ENCODE measurements around the gene FGF18. TPM values are rescaled to one million over a fixed set of nuclear protein-coding genes. Genes with fewer than 3 reads are reported as not detected.

FGF18 gene
- total RNA-seq, 4 donors from 2014 or later, result 0.66 to 0.91 (median 0.86) TPM; not detected in 1

- H3K9me3 ChIP-seq, result no peaks in the 10 kb centered on the region
- DNase-seq (ENCODE audit: extremely low spot score), result no peak
- no peaks in the 10 kb centered on the region for H3K36me3 ChIP-seq
- H3K27me3 ChIP-seq, result no peaks in the 10 kb centered on the region
- TF ChIP-seq POLR2A (IDR thresholded peaks at IDR 0.05; ENCODE audit: low read depth) (no peak), POLR2AphosphoS5 (IDR thresholded peaks at IDR 0.05) (no peak), EP300 (IDR thresholded peaks at IDR 0.05) (no peak), CTCF (IDR thresholded peaks at IDR 0.05) (no peak)
- peaks cover 0 to 31% (median 0%) of the 10 kb centered on the region in 4 donors for H3K4me1 ChIP-seq
- H3K27ac ChIP-seq (replicated peaks in 1 of 4), result no peak overlapping the region
- intact Hi-C loops (cut with DNase I), result no loop called here
- H3K4me3 ChIP-seq, result no peak overlapping the region
- WGBS, result 78% methylated on average over 14 of the region's 14 CpGs
These were observed 17.9 kb downstream of the FGF18 start for GRCh38 chr5:171437286-171437821.

GRCh38 chr5:171438738-171439137, 19.3 kb downstream of the FGF18 start:
- intact Hi-C loops (cut with DNase I), result no loop called here
- Histone ChIP-seq H3K27me3 (no peaks in the 10 kb centered on the region), H3K4me1 (peaks cover 0 to 29% (median 0%) of the 10 kb centered on the region in 4 donors), H3K9me3 (no peaks in the 10 kb centered on the region), H3K4me3 (no peak overlapping the region), H3K36me3 (no peaks in the 10 kb centered on the region), H3K27ac (replicated peaks in 1 of 4) (no peak overlapping the region)
- no peak for DNase-seq (ENCODE audit: extremely low spot score)
- 67% methylated on average over 1 of the region's 4 CpGs for WGBS
- TF ChIP-seq POLR2A (IDR thresholded peaks at IDR 0.05; ENCODE audit: low read depth) (no peak), CTCF (IDR thresholded peaks at IDR 0.05) (no peak), EP300 (IDR thresholded peaks at IDR 0.05) (no peak), POLR2AphosphoS5 (IDR thresholded peaks at IDR 0.05) (no peak)

- intact Hi-C loops (cut with DNase I), result no loop called here
These were observed 21.9 kb downstream of the FGF18 start for GRCh38 chr5:171441246-171441791.

GRCh38 chr5:171442287-171443042, 23.0 kb downstream of the FGF18 start:
- no peak for TF ChIP-seq CTCF (IDR thresholded peaks at IDR 0.05)
- TF ChIP-seq POLR2A (IDR thresholded peaks at IDR 0.05; ENCODE audit: low read depth), result no peak
- no peak for TF ChIP-seq POLR2AphosphoS5 (IDR thresholded peaks at IDR 0.05)
- H3K36me3 ChIP-seq, result no peaks in the 10 kb centered on the region
- WGBS, result 67% methylated on average over 12 of the region's 13 CpGs
- H3K4me3 ChIP-seq, result no peak overlapping the region
- H3K9me3 ChIP-seq, result no peaks in the 10 kb centered on the region
- peaks cover 6 to 38% (median 8%) of the 10 kb centered on the region in 4 donors for H3K4me1 ChIP-seq
- no peak overlapping the region for H3K27ac ChIP-seq (replicated peaks in 1 of 4)
- H3K27me3 ChIP-seq, result no peaks in the 10 kb centered on the region
- no peak for DNase-seq (ENCODE audit: extremely low spot score)
- intact Hi-C loops (cut with DNase I), result no loop called here

More at GRCh38 chr5:171441246-171441791, 21.9 kb downstream of the FGF18 start:
- Histone ChIP-seq H3K4me1 (peaks cover 6 to 38% (median 8%) of the 10 kb centered on the region in 4 donors), H3K36me3 (no peaks in the 10 kb centered on the region), H3K27me3 (no peaks in the 10 kb centered on the region), H3K9me3 (no peaks in the 10 kb centered on the region), H3K27ac (replicated peaks in 1 of 4) (no peak overlapping the region), H3K4me3 (no peak overlapping the region)
- 93% methylated on average over 14 of the region's 14 CpGs for WGBS
- TF ChIP-seq EP300 (IDR thresholded peaks at IDR 0.05) (no peak), POLR2A (IDR thresholded peaks at IDR 0.05; ENCODE audit: low read depth) (no peak), CTCF (IDR thresholded peaks at IDR 0.05) (no peak), POLR2AphosphoS5 (IDR thresholded peaks at IDR 0.05) (no peak)
- no peak for DNase-seq (ENCODE audit: extremely low spot score)
